Nephron (organoid): Measurements from ENCODE around the gene PLCL1.

Source experiments
- H3K27ac Mint-ChIP-seq, 3 experiments: 2 replicates each; pipeline ENCODE4 v1.8.0; 2020; ENCODE audit warnings: mixed read lengths in 3 of 3, mild to moderate bottlenecking in 2 of 3, moderate library complexity in 1 of 3
- H3K27me3 Mint-ChIP-seq: 2 replicates; pipeline ENCODE4 v1.8.0; 2021; ENCODE audit warnings: low read depth, mild to moderate bottlenecking, moderate library complexity, mixed read lengths
- H3K36me3 Mint-ChIP-seq: 2 replicates; pipeline ENCODE4 v1.8.0; 2020; ENCODE audit warnings: low read depth, mixed read lengths
- H3K4me1 Mint-ChIP-seq: 2 replicates; pipeline ENCODE4 v1.8.0; 2020; ENCODE audit warnings: mixed read lengths
- H3K4me3 Mint-ChIP-seq, 3 experiments: 2 replicates each; pipeline ENCODE4 v1.8.0; 2020; ENCODE audit warnings: mild to moderate bottlenecking in 3 of 3, mixed read lengths in 3 of 3, moderate library complexity in 2 of 3
- H3K9me3 Mint-ChIP-seq: 2 replicates; pipeline ENCODE4 v1.8.0; 2020; ENCODE audit warnings: mixed read lengths
- TF ChIP-seq, protein P1 (sequence below), 3 experiments: fragments of 200-600 bp; sonication (generic); IDR thresholded peaks; one replicate each; pipeline ENCODE4 v1.5.0; 2021; ENCODE audit warnings: antibody characterized with exemption in 3 of 3; ENCODE audit not compliant: unreplicated experiment in 3 of 3

Gene PLCL1

DNA sequence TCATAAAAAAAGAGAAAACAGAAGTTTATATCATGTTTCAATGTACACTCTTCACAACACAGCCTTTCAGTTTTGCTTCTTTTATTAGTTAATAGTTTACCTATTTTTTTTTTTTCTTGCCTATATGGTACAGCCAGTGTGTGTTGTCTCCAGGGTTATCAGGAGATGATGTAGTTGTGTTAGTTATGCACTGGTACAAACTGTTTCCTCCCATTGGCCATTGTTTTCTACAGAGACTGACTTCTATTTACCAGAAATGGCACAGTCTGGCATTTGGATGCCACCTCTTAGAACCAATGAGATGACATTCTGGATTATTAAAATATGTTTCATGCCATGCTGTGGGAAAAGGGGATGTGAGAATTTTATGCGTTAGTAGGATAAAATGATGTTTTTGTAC lies 339.4 kb downstream of the PLCL1 start:
- Mint-ChIP-seq H3K36me3 (no peaks in the 10 kb centered on the region), H3K27me3 (no peaks in the 10 kb centered on the region), H3K27ac (no peak overlapping the region), H3K4me1 (peaks cover 4% of the 10 kb centered on the region), H3K9me3 (no peaks in the 10 kb centered on the region), H3K4me3 (no peak overlapping the region)
- TF ChIP-seq, protein P1, sequence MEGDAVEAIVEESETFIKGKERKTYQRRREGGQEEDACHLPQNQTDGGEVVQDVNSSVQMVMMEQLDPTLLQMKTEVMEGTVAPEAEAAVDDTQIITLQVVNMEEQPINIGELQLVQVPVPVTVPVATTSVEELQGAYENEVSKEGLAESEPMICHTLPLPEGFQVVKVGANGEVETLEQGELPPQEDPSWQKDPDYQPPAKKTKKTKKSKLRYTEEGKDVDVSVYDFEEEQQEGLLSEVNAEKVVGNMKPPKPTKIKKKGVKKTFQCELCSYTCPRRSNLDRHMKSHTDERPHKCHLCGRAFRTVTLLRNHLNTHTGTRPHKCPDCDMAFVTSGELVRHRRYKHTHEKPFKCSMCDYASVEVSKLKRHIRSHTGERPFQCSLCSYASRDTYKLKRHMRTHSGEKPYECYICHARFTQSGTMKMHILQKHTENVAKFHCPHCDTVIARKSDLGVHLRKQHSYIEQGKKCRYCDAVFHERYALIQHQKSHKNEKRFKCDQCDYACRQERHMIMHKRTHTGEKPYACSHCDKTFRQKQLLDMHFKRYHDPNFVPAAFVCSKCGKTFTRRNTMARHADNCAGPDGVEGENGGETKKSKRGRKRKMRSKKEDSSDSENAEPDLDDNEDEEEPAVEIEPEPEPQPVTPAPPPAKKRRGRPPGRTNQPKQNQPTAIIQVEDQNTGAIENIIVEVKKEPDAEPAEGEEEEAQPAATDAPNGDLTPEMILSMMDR (IDR thresholded peaks at IDR 0.05; ENCODE audit: unreplicated experiment in 3 of 3): no peak

DNA sequence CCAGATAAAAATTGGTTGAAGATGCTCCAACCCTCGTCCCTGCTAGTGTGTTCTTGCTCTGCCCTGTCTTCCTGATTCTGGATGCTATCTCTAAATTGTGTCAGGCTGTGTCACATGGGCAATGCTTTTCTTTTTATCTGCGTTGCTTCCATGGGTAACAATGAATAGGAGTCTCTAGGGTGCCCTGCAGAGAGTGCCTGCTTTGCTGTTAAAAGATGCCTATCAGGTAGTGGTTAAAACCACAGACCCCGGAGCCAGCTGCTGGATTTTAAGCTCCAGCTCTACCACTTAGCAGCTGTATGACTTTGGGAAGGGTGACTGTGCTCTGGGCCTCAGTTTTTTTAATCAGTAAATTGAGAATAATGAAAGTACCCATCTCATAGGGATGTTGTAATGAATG lies 340.3 kb downstream of the PLCL1 start:
- no peak overlapping the region for H3K4me3 Mint-ChIP-seq

DNA sequence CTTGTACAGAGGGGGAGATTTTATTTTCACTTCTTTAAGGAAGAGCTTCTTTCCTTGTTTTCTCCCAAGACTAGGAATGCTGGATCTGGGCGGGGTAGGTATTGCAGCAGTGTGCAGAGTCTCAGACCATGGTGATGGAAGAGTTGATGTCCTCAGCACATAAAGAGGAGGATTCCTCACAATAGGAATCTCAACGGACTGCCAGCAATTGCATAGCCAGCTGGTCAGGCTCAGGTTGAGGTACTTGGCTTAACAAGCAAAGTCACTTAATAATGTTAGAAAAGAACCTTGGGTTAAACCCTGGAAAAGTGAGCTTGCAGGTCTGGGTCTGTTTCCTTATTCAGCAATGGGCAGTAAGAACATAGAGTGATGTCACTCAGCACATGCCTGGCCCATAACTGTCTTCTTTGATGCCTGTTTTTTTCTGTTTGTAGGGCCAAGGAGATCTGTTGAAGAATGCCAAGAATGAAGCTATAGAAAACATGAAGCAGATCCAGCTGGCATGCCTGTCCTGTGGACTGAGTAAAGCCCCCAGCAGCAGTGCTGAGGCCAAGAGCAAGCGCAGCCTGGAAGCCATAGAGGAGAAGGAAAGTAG lies 342.1 kb downstream of the PLCL1 start:
- Mint-ChIP-seq H3K27me3 (no peaks in the 10 kb centered on the region), H3K36me3 (peaks cover under 1% of the 10 kb centered on the region), H3K27ac (no peak overlapping the region), H3K4me3 (no peak overlapping the region), H3K9me3 (peaks cover 2% of the 10 kb centered on the region), H3K4me1 (peaks cover 4% of the 10 kb centered on the region)
- TF ChIP-seq, protein P1 (IDR thresholded peaks at IDR 0.05; ENCODE audit: unreplicated experiment in 3 of 3): no peak

More for the DNA sequence above, 340.3 kb downstream of the PLCL1 start:
- no peaks in the 10 kb centered on the region for H3K36me3 Mint-ChIP-seq
- no peaks in the 10 kb centered on the region for H3K27me3 Mint-ChIP-seq
- TF ChIP-seq, protein P1 (IDR thresholded peaks at IDR 0.05; ENCODE audit: unreplicated experiment in 3 of 3): no peak
- no peaks in the 10 kb centered on the region for H3K9me3 Mint-ChIP-seq
- H3K27ac Mint-ChIP-seq: no peak overlapping the region
- peaks cover 4% of the 10 kb centered on the region for H3K4me1 Mint-ChIP-seq

DNA sequence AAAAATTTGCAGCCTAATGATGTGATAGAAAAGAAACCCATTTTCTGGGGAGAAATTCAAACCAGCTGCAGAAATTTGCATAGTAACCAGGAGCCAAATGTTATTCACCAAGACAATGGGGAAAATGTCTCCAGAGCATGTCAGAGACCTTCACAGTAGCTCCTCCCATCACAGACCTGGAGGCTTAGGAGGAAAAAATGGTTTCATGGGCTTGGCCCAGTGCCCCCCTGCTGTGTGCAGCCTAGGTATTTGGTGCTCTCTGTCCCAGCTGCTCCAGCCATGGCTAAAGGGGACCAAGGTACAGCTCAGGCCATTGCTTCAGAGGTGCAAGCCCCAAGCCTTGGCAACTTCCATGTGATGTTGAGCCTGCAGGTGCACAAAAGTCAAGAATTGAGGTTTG lies 352.9 kb downstream of the PLCL1 start:
- Mint-ChIP-seq H3K4me1 (no peaks in the 10 kb centered on the region), H3K9me3 (peaks cover 19% of the 10 kb centered on the region)

DNA sequence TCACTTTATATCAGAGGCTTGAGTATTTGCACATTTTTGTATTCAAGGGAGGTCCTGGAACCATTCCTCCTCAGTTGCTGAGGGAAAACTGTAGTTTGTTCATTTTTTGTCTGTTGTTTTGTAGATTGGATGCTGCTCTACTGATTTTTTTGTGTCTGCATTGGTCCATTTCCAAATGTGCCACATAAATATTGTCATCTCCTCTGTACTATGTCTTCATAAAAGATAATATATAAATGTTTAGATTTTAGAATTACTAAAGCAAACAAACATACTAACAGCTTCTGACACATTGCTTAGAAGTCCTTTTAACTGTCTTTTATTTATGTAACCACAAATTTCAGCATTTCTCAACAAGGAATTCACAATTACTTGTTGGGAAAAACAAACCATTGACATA lies 356.8 kb downstream of the PLCL1 start:
- no peaks in the 10 kb centered on the region for H3K36me3 Mint-ChIP-seq
- H3K27ac Mint-ChIP-seq: no peak overlapping the region
- H3K9me3 Mint-ChIP-seq: peaks cover 8% of the 10 kb centered on the region
- TF ChIP-seq, protein P1 (IDR thresholded peaks at IDR 0.05; ENCODE audit: unreplicated experiment in 3 of 3): no peak
- no peaks in the 10 kb centered on the region for H3K4me1 Mint-ChIP-seq
- H3K27me3 Mint-ChIP-seq: no peaks in the 10 kb centered on the region
- H3K4me3 Mint-ChIP-seq: no peak overlapping the region

More for the DNA sequence above, 352.9 kb downstream of the PLCL1 start:
- H3K27me3 Mint-ChIP-seq: no peaks in the 10 kb centered on the region
- TF ChIP-seq, protein P1 (IDR thresholded peaks at IDR 0.05; ENCODE audit: unreplicated experiment in 3 of 3): no peak
- peaks cover 7% of the 10 kb centered on the region for H3K36me3 Mint-ChIP-seq
- H3K4me3 Mint-ChIP-seq: no peak overlapping the region
- no peak overlapping the region for H3K27ac Mint-ChIP-seq

DNA sequence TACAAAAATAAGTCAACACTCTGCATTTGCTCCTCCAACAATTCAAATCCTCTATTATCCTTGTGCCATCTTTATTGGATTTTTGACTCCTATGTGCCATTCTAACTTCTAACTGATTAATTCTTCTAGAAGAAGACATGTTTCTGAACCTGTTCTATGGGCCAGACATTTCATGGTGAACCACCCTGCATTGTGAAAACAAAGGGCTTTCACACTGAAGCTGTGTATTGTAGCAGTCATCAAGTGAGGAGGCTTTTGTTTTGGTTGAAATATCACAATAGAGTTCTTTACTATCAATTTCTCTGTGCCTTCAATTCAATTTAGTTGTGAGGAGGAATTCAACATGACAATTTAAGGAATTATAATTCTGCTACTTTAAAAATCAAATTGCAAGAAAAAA lies 357.9 kb downstream of the PLCL1 start:
- Mint-ChIP-seq H3K4me1 (no peaks in the 10 kb centered on the region), H3K36me3 (no peaks in the 10 kb centered on the region), H3K27me3 (no peaks in the 10 kb centered on the region), H3K9me3 (no peaks in the 10 kb centered on the region), H3K27ac (no peak overlapping the region), H3K4me3 (no peak overlapping the region)
- TF ChIP-seq, protein P1 (IDR thresholded peaks at IDR 0.05; ENCODE audit: unreplicated experiment in 3 of 3): no peak
